ENCODE measurements around the gene EHD4.

EHD4 gene

DNA sequence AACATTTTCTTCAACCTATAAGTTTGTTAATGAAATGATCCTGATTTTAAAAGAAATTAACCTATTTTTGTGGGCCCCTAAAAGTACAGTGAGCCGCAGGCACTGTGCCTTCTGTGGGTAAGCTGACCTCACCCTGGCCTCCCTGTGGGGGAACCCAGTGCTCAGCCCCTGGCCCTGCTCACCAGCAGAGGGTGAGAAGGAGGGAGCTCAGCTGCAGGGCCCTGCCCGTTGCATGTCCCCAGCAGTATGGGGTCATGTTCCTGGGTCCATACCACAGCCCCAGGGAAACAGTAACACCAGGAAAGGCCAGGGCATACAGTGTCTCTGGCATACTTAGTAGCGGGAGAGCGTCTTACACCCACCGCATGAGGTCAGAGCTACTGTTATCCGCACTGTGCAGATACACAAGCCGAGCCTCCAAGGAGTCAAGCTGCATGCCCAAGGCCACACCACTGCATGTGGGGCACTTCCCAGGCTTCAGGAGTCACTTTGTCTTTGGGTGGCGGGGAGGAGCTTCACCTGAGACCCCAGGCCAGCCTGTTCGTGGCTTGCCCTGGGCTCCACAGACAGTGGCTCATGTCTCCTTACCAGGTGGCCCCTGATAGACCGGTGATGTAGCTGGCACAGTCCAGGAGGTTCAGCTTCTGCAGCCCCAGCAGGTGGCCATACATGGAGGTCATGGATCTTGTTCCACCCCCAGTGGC lies 22.6 kb upstream of the EHD4 start:
- TF ChIP-seq, protein P1, sequence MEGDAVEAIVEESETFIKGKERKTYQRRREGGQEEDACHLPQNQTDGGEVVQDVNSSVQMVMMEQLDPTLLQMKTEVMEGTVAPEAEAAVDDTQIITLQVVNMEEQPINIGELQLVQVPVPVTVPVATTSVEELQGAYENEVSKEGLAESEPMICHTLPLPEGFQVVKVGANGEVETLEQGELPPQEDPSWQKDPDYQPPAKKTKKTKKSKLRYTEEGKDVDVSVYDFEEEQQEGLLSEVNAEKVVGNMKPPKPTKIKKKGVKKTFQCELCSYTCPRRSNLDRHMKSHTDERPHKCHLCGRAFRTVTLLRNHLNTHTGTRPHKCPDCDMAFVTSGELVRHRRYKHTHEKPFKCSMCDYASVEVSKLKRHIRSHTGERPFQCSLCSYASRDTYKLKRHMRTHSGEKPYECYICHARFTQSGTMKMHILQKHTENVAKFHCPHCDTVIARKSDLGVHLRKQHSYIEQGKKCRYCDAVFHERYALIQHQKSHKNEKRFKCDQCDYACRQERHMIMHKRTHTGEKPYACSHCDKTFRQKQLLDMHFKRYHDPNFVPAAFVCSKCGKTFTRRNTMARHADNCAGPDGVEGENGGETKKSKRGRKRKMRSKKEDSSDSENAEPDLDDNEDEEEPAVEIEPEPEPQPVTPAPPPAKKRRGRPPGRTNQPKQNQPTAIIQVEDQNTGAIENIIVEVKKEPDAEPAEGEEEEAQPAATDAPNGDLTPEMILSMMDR (conservative IDR thresholded peaks at IDR 0.05), result no peak
- TF ChIP-seq ZFX (IDR thresholded peaks at IDR 0.05), result no peak
- H3K27ac ChIP-seq, result no peak overlapping the region

DNA sequence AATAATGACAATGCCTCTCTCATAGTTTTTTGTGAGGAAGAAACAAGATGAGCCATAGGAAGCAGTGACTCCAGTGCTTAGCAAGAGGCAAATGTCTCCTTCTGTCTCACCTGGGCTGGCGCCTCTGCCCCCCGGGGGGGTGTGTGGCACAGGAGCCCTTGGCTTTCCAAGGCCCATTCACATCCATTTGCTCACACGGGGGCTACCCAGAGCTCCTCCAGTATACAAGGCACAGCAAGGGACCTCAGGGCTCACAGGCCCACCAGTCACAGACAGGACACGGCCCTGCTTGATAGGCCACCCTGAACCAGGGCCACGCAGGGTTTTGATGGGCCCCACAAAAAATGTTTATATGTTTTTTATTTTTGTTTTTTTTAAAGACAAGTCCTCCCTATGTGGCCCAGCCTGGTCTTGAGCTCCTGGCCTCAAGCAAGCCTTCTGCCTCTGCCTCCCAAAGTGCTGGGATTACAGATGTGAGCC lies 21.9 kb upstream of the EHD4 start:
- TF ChIP-seq, protein P1 (conservative IDR thresholded peaks at IDR 0.05), result no peak
- TF ChIP-seq ZFX (IDR thresholded peaks at IDR 0.05), result no peak
- no peak overlapping the region for H3K27ac ChIP-seq

DNA sequence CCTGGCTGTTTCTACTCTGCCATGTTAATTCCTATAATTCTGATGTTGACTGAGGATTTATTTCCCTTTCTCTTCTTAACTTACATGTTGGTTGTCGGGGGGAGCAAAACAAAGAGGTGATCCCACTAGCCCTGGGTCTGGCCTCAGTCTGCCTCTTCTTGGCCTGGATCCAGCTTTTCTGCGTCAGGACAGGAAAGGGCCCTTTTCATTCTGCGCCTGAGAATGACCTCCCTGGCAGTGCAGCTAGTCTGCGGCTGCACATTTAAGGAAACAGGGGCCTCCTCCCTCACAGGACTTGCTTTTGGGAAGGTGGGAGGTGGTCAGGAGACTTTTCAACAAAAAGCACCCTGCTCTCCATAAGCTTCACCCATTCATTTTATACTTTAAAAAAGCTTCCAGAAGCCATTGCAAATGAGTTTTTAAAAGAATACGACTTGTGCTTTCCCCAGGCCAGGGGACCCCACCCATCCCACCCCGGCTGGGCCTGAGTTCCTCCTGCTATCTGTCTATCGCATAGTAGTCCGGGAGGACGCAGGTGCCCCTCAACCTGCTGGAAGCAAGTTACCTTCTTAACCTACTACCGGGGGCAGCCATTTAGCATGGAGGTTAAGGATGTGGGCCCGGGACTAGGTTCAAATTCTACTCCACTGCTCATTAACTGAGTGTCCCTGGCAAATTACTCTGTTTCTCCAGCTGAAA lies 21.3 kb upstream of the EHD4 start:
- no peak overlapping the region for H3K27ac ChIP-seq
- no peak for TF ChIP-seq ZFX (IDR thresholded peaks at IDR 0.05)
- TF ChIP-seq, protein P1 (conservative IDR thresholded peaks at IDR 0.05), result no peak

DNA sequence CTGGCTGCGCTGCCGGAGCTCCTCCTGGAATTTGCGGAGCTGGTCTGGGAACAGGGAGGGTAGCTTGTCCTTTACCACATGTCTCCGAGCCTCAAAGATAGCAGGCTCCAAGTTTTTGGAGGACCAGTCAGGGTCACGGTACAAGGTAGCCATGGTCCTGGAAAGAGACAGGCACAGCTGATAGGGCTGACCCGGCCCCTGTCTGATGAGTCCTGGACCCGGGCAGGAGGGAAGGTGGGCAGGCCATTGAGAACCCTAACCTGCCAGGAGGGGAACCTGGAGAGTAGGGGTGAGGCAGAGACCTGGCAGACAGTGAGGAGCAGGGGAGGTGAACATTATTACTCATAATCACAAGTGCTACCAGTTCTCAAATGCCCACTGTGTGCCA lies 20.4 kb upstream of the EHD4 start:
- no peak overlapping the region for H3K27ac ChIP-seq
- TF ChIP-seq ZFX (IDR thresholded peaks at IDR 0.05), result no peak

DNA sequence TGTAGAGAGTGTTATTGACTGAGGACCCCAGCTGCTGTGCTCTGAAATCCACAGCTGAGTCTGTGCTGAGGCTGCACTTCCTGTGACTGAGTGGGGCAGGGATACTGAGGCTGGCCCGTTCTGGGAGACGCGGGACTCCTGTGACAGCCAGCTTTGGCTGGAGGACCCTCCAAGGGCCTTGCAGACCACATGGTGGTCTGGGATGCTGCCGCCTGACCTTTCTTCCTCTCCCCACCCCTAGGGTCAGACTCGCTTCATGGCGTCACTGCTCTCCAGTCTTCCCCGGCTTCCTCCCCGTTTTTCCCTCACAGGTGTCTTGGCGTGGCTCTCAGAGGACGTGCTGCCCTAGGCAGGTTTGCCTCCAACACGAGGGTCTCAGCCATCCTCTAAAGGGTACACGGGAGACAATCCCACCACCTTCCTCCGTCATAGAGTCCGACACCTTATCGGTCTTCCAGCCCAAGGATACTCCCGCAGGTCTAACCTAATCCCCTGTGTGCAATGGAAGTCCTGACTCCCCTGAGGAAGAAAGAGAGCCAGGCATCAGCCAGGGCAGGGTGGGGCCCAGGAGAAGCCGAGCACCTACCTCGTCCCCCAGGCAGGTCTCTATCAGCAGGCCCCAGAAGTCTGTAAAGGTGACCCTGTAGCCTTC lies 19.9 kb upstream of the EHD4 start:
- no peak overlapping the region for H3K27ac ChIP-seq
- TF ChIP-seq, protein P1 (conservative IDR thresholded peaks at IDR 0.05), result no peak
- no peak for TF ChIP-seq ZFX (IDR thresholded peaks at IDR 0.05)

DNA sequence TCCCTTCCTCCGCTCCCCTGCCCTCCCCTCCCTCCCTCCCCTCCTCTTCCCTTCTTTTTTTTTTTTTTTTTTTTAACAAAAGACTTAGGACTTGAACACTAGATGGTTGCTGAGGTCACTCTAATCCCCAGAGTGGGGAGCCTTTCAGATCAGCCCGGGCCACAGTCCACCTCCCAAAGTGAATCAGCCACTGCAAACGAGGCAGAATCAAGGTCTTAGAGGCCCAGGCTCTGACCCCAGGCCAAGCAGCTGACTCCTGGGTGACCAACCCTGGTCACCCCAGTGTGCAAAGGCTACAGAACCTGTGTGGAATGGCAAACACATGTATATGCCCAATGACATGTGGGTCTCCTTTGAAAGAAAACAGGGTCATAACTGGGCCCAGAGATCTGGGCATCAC lies 18.3 kb upstream of the EHD4 start:
- TF ChIP-seq, protein P1 (conservative IDR thresholded peaks at IDR 0.05), result no peak
- no peak for TF ChIP-seq ZFX (IDR thresholded peaks at IDR 0.05)

DNA sequence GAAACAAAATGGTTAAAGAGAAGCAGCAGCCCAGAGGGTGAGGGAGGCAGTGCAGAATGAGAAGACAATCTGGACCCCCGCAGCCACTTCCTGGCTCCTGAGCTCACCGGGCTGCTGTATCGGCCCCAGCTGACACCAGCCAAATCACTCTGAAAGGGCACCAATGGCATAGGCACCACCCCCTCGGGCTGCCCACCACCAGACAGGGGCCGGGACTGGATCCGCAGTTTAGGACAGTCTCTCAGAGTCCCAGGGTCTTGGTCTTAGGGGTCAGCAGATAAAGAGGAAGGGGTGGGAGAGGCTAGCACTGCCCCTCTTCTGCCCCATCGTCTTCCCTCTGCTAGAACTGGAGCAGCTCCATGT lies 17.9 kb upstream of the EHD4 start:
- TF ChIP-seq, protein P1 (conservative IDR thresholded peaks at IDR 0.05), result no peak
- TF ChIP-seq ZFX (IDR thresholded peaks at IDR 0.05), result no peak
- no peak overlapping the region for H3K27ac ChIP-seq

More for the DNA sequence above, 18.3 kb upstream of the EHD4 start:
- no peak overlapping the region for H3K27ac ChIP-seq
